H9 (cell line): ENCODE data around the gene PAOX. TPM values are rescaled to one million over a fixed set of nuclear protein-coding genes. Genes with fewer than 3 reads are reported as not detected.

Source experiments
- DNase-seq: peaks from one replicate; pipeline ENCODE4 v3.0.0-alpha.2; 2017
- H2AFZ ChIP-seq: one replicate; pipeline ENCODE4 v1.6.1; 2013; ENCODE audit warnings: mild to moderate bottlenecking, low read length, control low read depth, moderate library complexity
- H2AK5ac ChIP-seq: 2 replicates; pipeline ENCODE4 v1.6.1; 2013; ENCODE audit warnings: low read length, control low read depth, mixed read lengths; ENCODE audit not compliant: insufficient read length
- H2BK120ac ChIP-seq: one replicate; pipeline ENCODE4 v1.6.1; 2013; ENCODE audit warnings: low read depth, mild to moderate bottlenecking, low read length, control low read depth, inconsistent platforms; ENCODE audit not compliant: poor library complexity, severe bottlenecking
- H2BK12ac ChIP-seq: 2 replicates; pipeline ENCODE4 v1.6.1; 2013; ENCODE audit warnings: low read length, control low read depth, mixed read lengths, low read depth; ENCODE audit not compliant: insufficient read length
- H2BK15ac ChIP-seq: 2 replicates; pipeline ENCODE4 v1.6.1; 2013; ENCODE audit warnings: low read depth, low read length, control low read depth
- H2BK20ac ChIP-seq: one replicate; pipeline ENCODE4 v1.6.1; 2013; ENCODE audit warnings: low read depth, mild to moderate bottlenecking, low read length, control low read depth, inconsistent platforms; ENCODE audit not compliant: poor library complexity, severe bottlenecking
- H2BK5ac ChIP-seq: 2 replicates; pipeline ENCODE4 v1.6.1; 2013; ENCODE audit warnings: low read length, control low read depth, mixed read lengths; ENCODE audit not compliant: insufficient read length
- H3K14ac ChIP-seq: 2 replicates; pipeline ENCODE4 v1.6.1; 2013; ENCODE audit warnings: low read length, control low read depth; ENCODE audit not compliant: insufficient read depth
- H3K18ac ChIP-seq: 2 replicates; pipeline ENCODE4 v1.6.1; 2013; ENCODE audit warnings: low read depth, mild to moderate bottlenecking, mixed read lengths, low read length, control low read depth; ENCODE audit not compliant: insufficient read length
- H3K23ac ChIP-seq: 2 replicates; pipeline ENCODE4 v1.6.1; 2013; ENCODE audit warnings: low read length, control low read depth, mixed read lengths, low read depth; ENCODE audit not compliant: insufficient read length
- H3K23me2 ChIP-seq: 2 replicates; pipeline ENCODE4 v1.6.1; 2013; ENCODE audit warnings: low read depth, mild to moderate bottlenecking, mixed read lengths, low read length, control low read depth; ENCODE audit not compliant: insufficient read length, poor library complexity, severe bottlenecking
- H3K27ac ChIP-seq: 2 replicates; pipeline ENCODE4 v1.5.1; 2013; ENCODE audit warnings: low read length, control low read depth, mixed read lengths, low read depth; ENCODE audit not compliant: insufficient read length
- H3K27me3 ChIP-seq: 2 replicates; pipeline ENCODE4 v1.6.1; 2013; ENCODE audit warnings: low read length, control low read depth, inconsistent platforms; ENCODE audit not compliant: insufficient read depth
- H3K4ac ChIP-seq: 2 replicates; pipeline ENCODE4 v1.6.1; 2013; ENCODE audit warnings: low read depth, mild to moderate bottlenecking, control low read depth, inconsistent platforms, low read length, moderate library complexity
- H3K4me1 ChIP-seq: 2 replicates; pipeline ENCODE4 v1.6.1; 2013; ENCODE audit warnings: low read length, control low read depth, inconsistent platforms; ENCODE audit not compliant: insufficient read depth
- H3K4me2 ChIP-seq: 2 replicates; pipeline ENCODE4 v1.6.1; 2013; ENCODE audit warnings: low read length, control low read depth, mixed read lengths; ENCODE audit not compliant: insufficient read length, insufficient read depth
- H3K56ac ChIP-seq: 2 replicates; pipeline ENCODE4 v1.6.1; 2013; ENCODE audit warnings: low read depth, mild to moderate bottlenecking, mixed read lengths, low read length, control low read depth; ENCODE audit not compliant: insufficient read length
- H3K79me1 ChIP-seq: 2 replicates; pipeline ENCODE4 v1.6.1; 2013; ENCODE audit warnings: low read depth, mild to moderate bottlenecking, moderate library complexity, low read length, control low read depth, inconsistent platforms; ENCODE audit not compliant: insufficient read depth, poor library complexity, severe bottlenecking
- H3K79me2 ChIP-seq: 2 replicates; pipeline ENCODE4 v1.6.1; 2013; ENCODE audit warnings: low read length, control low read depth, inconsistent platforms; ENCODE audit not compliant: insufficient read depth
- H3K9ac ChIP-seq: 2 replicates; pipeline ENCODE4 v1.6.1; 2013; ENCODE audit warnings: low read length, control low read depth, mixed read lengths; ENCODE audit not compliant: insufficient read length; ENCODE audit errors: extremely low read depth
- H3K9me3 ChIP-seq: one replicate; pipeline ENCODE4 v1.6.1; 2013; ENCODE audit warnings: low read depth, low read length, inconsistent platforms; ENCODE audit not compliant: control insufficient read depth
- H3T11ph ChIP-seq: one replicate; pipeline ENCODE4 v1.6.1; 2013; ENCODE audit warnings: mild to moderate bottlenecking, low read length, control low read depth, inconsistent platforms
- H4K20me1 ChIP-seq: one replicate; pipeline ENCODE4 v1.6.1; 2013; ENCODE audit not compliant: control insufficient read depth, insufficient read length, insufficient read depth
- H4K5ac ChIP-seq: 2 replicates; pipeline ENCODE4 v1.6.1; 2013; ENCODE audit warnings: low read depth, mild to moderate bottlenecking, mixed read lengths, low read length, control low read depth; ENCODE audit not compliant: insufficient read length
- H4K8ac ChIP-seq: replicated peaks from 2 replicates; pipeline ENCODE4 v1.6.1; 2013; ENCODE audit warnings: low read length, control low read depth, mixed read lengths, low read depth; ENCODE audit not compliant: insufficient read length
- H4K91ac ChIP-seq: 2 replicates; pipeline ENCODE4 v1.6.1; 2013; ENCODE audit warnings: low read depth, mild to moderate bottlenecking, moderate library complexity, mixed read lengths, low read length, control low read depth; ENCODE audit not compliant: insufficient read length
- H3K27ac Mint-ChIP-seq, 3 experiments: 2 replicates in 2 of 3; 3 replicates in 1 of 3; pipeline ENCODE4 v1.8.0; 2020 to 2021; ENCODE audit warnings: mixed read lengths in 3 of 3, mild to moderate bottlenecking in 1 of 3, moderate library complexity in 1 of 3
- H3K27me3 Mint-ChIP-seq: 2 replicates; pipeline ENCODE4 v1.8.0; 2021; ENCODE audit warnings: low read depth, mild to moderate bottlenecking, moderate library complexity, mixed read lengths
- H3K36me3 Mint-ChIP-seq, 3 experiments: 2 replicates in 2 of 3; 3 replicates in 1 of 3; pipeline ENCODE4 v1.8.0; 2020 to 2021; ENCODE audit warnings: low read depth in 3 of 3, mixed read lengths in 3 of 3; ENCODE audit not compliant: insufficient read depth in 1 of 3
- H3K4me1 Mint-ChIP-seq, 2 experiments: 2 replicates each; pipeline ENCODE4 v1.8.0; 2020; ENCODE audit warnings: mixed read lengths in 2 of 2
- H3K4me3 Mint-ChIP-seq, 2 experiments: 2 replicates in 1 of 2; 3 replicates in 1 of 2; pipeline ENCODE4 v1.8.0; 2020 to 2021; ENCODE audit warnings: mild to moderate bottlenecking in 2 of 2, mixed read lengths in 2 of 2, moderate library complexity in 1 of 2
- H3K9me3 Mint-ChIP-seq, 2 experiments: 2 replicates in 1 of 2; 3 replicates in 1 of 2; pipeline ENCODE4 v1.8.0; 2020; ENCODE audit warnings: mild to moderate bottlenecking in 2 of 2, mixed read lengths in 2 of 2, moderate library complexity in 1 of 2
- WGBS: extraction: QIAGEN DNeasy Blood & Tissue Kit; methylation state at CpG from one replicate; pipeline ENCODE4 v1.1.7; 2013; ENCODE audit warnings: missing lambda C conversion rate, low lambda C conversion rate, mixed read lengths; ENCODE audit not compliant: insufficient read length; ENCODE audit errors: extremely low coverage; 5-methylcytosine and 5-hydroxymethylcytosine counted together
- total RNA-seq: library from RNA; stranded (reverse); gene quantifications from 2 replicates; pipeline ENCODE4 v1.2.1, GENCODE V29; 2021
- TF ChIP-seq, protein P1 (sequence below): fragments of 200-600 bp; sonication (generic); conservative IDR thresholded peaks from 3 replicates; pipeline ENCODE4 v1.8.0; 2021; ENCODE audit warnings: antibody characterized with exemption, mild to moderate bottlenecking

Gene PAOX
- total RNA-seq, 1 experiment from 2014 or later: 5.6 TPM

DNA sequence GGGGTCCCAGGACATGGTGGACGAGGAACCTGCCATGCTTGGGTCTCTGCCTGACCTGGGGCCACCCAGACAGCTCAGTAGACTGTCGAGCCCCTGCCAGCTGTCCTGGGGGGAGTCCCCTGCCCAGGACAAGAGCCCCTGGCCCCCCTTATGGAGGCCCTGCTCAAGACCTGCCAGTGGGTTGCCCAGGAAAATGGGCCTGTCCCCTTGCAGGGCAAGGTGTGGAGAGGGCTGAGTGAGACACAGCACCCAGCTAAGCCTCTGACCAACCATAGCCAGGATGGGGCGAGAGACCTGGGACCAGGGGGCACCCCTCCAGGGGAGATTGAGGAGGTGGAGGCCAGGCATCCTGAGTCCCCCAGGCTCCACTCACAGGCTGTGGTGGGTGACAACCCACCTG, 23.1 kb upstream of the PAOX start:
- Mint-ChIP-seq H3K27ac (no peak overlapping the region), H3K27me3 (peaks cover 24% of the 10 kb centered on the region), H3K36me3 (peaks cover 0 to 3% (median 3%) of the 10 kb centered on the region in 3 experiments; a peak in 1 of 7 replicates), H3K4me1 (peaks cover 2 to 3% of the 10 kb centered on the region in 2 experiments; a peak in 1 of 4 replicates), H3K4me3 (peak overlapping the region; percentile 50 to 68), H3K9me3 (no peaks in the 10 kb centered on the region)
- Histone ChIP-seq H3K56ac (no peak overlapping the region), H4K5ac (no peak overlapping the region), H3K9me3 (no peaks in the 10 kb centered on the region), H3K79me2 (no peaks in the 10 kb centered on the region), H3T11ph (no peak overlapping the region), H3K27ac (no peak overlapping the region), H2BK15ac (no peak overlapping the region), H3K18ac (no peak overlapping the region), H2AFZ (no peak overlapping the region), H2AK5ac (no peak overlapping the region), H3K4ac (no peak overlapping the region), H3K9ac (no peak overlapping the region), H2BK12ac (no peak overlapping the region), H2BK120ac (no peak overlapping the region), H3K4me2 (no peak overlapping the region), H3K4me1 (no peaks in the 10 kb centered on the region), H2BK5ac (no peak overlapping the region), H3K79me1 (no peaks in the 10 kb centered on the region), H4K20me1 (no peaks in the 10 kb centered on the region), H3K23me2 (no peaks in the 10 kb centered on the region), H4K91ac (no peak overlapping the region), H3K27me3 (no peaks in the 10 kb centered on the region; the same call in 1 of the 2 replicates), H3K14ac (no peak overlapping the region), H3K23ac (no peak overlapping the region), H4K8ac (no peak overlapping the region), H2BK20ac (no peak overlapping the region)
- TF ChIP-seq, protein P1, sequence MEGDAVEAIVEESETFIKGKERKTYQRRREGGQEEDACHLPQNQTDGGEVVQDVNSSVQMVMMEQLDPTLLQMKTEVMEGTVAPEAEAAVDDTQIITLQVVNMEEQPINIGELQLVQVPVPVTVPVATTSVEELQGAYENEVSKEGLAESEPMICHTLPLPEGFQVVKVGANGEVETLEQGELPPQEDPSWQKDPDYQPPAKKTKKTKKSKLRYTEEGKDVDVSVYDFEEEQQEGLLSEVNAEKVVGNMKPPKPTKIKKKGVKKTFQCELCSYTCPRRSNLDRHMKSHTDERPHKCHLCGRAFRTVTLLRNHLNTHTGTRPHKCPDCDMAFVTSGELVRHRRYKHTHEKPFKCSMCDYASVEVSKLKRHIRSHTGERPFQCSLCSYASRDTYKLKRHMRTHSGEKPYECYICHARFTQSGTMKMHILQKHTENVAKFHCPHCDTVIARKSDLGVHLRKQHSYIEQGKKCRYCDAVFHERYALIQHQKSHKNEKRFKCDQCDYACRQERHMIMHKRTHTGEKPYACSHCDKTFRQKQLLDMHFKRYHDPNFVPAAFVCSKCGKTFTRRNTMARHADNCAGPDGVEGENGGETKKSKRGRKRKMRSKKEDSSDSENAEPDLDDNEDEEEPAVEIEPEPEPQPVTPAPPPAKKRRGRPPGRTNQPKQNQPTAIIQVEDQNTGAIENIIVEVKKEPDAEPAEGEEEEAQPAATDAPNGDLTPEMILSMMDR: no peak
- no CpG with 5 or more reads among the region's 3 CpGs for WGBS
- DNase-seq: no peak
